ENCODE data around the gene AKNA. TPM values are rescaled to one million over a fixed set of nuclear protein-coding genes. Genes with fewer than 3 reads are reported as not detected.

AKNA gene
- total RNA-seq, 1 experiment from 2014 or later, result 14.4 TPM

GRCh38 chr9:114412048-114412683, 24.4 kb upstream of the AKNA start:
- Histone ChIP-seq H3K27me3 (ENCODE audit: insufficient read depth, low read depth) (no peaks in the 10 kb centered on the region), H3K9me2 (ENCODE audit: insufficient read depth) (no peaks in the 10 kb centered on the region), H3K27ac (no peak overlapping the region), H4K20me1 (ENCODE audit: insufficient read depth) (no peaks in the 10 kb centered on the region), H3K4me1 (replicated peaks; ENCODE audit: insufficient read depth) (no peaks in the 10 kb centered on the region), H3F3A (ENCODE audit: insufficient read depth, low read depth) (no peaks in the 10 kb centered on the region), H3K36me3 (ENCODE audit: low read depth) (no peaks in the 10 kb centered on the region), H2AFZ (no peak overlapping the region), H3K4me2 (no peak overlapping the region), H3K9me3 (ENCODE audit: insufficient read depth, low read depth) (no peaks in the 10 kb centered on the region), H3K4me3 (no peak overlapping the region), H3K79me2 (ENCODE audit: low read depth) (no peaks in the 10 kb centered on the region)
- ChIA-PET POLR2A (ENCODE audit: unreplicated experiment) (no interaction called here), CTCF (interaction anchor here (0.5 kb wide), 1 partner anchor 184 kb away, joined by 4 read pairs; no protein-coding TSS in a partner anchor)
- intact Hi-C loops (cut with micrococcal nuclease; ENCODE audit: unreplicated experiment), result no loop called here
- no TSS peak for BruUV-seq (replicated peaks)
- TF ChIP-seq CTCF (conservative IDR thresholded peaks at IDR 0.05) (no peak), EZH2 (IDR thresholded peaks at IDR 0.05; ENCODE audit: low read depth) (no peak)
- DNase-seq, result no peak

GRCh38 chr9:114411452-114411851, 23.7 kb upstream of the AKNA start:
- no peak for DNase-seq
- Histone ChIP-seq H3K36me3 (ENCODE audit: low read depth) (no peaks in the 10 kb centered on the region), H4K20me1 (ENCODE audit: insufficient read depth) (no peaks in the 10 kb centered on the region), H3K9me2 (ENCODE audit: insufficient read depth) (no peaks in the 10 kb centered on the region), H3K4me2 (no peak overlapping the region), H2AFZ (no peak overlapping the region), H3K79me2 (ENCODE audit: low read depth) (no peaks in the 10 kb centered on the region), H3K27ac (no peak overlapping the region), H3K9me3 (ENCODE audit: insufficient read depth, low read depth) (no peaks in the 10 kb centered on the region), H3K4me1 (replicated peaks; ENCODE audit: insufficient read depth) (no peaks in the 10 kb centered on the region), H3K27me3 (ENCODE audit: insufficient read depth, low read depth) (no peaks in the 10 kb centered on the region), H3F3A (ENCODE audit: insufficient read depth, low read depth) (no peaks in the 10 kb centered on the region), H3K4me3 (no peak overlapping the region)
- ChIA-PET CTCF (no interaction called here), POLR2A (ENCODE audit: unreplicated experiment) (no interaction called here)
- no TSS peak for BruUV-seq (replicated peaks)
- TF ChIP-seq EZH2 (IDR thresholded peaks at IDR 0.05; ENCODE audit: low read depth) (no peak), CTCF (conservative IDR thresholded peaks at IDR 0.05) (no peak)
- intact Hi-C loops (cut with micrococcal nuclease; ENCODE audit: unreplicated experiment), result no loop called here

GRCh38 chr9:114410910-114411309, 23.1 kb upstream of the AKNA start:
- Histone ChIP-seq H3K79me2 (ENCODE audit: low read depth) (no peaks in the 10 kb centered on the region), H3K4me3 (no peak overlapping the region), H3K4me1 (replicated peaks; ENCODE audit: insufficient read depth) (no peaks in the 10 kb centered on the region), H3K4me2 (no peak overlapping the region), H3K36me3 (ENCODE audit: low read depth) (no peaks in the 10 kb centered on the region), H3K9me3 (ENCODE audit: insufficient read depth, low read depth) (no peaks in the 10 kb centered on the region), H4K20me1 (ENCODE audit: insufficient read depth) (no peaks in the 10 kb centered on the region), H2AFZ (no peak overlapping the region), H3K9me2 (ENCODE audit: insufficient read depth) (no peaks in the 10 kb centered on the region), H3K27me3 (ENCODE audit: insufficient read depth, low read depth) (no peaks in the 10 kb centered on the region), H3F3A (ENCODE audit: insufficient read depth, low read depth) (no peaks in the 10 kb centered on the region), H3K27ac (no peak overlapping the region)
- DNase-seq, result no peak
- no TSS peak for BruUV-seq (replicated peaks)
- ChIA-PET CTCF (no interaction called here), POLR2A (ENCODE audit: unreplicated experiment) (no interaction called here)
- TF ChIP-seq EZH2 (IDR thresholded peaks at IDR 0.05; ENCODE audit: low read depth), result no peak
- no peak for TF ChIP-seq CTCF (conservative IDR thresholded peaks at IDR 0.05)
- intact Hi-C loops (cut with micrococcal nuclease; ENCODE audit: unreplicated experiment), result no loop called here

Measured in PC-9 (cell line).